SW480 (cell line): ENCODE measurements around the gene CCDC92B.
"Not testable (repeated sequence)": the region's sequence is repeated elsewhere in the genome, so short reads cannot be mapped to it uniquely, and the experiment has no call there.

Source experiments
- DNase-seq: peaks from one replicate; pipeline ENCODE4 v3.0.0-alpha.2; 2016; ENCODE audit warnings: low spot score

Gene CCDC92B

DNA sequence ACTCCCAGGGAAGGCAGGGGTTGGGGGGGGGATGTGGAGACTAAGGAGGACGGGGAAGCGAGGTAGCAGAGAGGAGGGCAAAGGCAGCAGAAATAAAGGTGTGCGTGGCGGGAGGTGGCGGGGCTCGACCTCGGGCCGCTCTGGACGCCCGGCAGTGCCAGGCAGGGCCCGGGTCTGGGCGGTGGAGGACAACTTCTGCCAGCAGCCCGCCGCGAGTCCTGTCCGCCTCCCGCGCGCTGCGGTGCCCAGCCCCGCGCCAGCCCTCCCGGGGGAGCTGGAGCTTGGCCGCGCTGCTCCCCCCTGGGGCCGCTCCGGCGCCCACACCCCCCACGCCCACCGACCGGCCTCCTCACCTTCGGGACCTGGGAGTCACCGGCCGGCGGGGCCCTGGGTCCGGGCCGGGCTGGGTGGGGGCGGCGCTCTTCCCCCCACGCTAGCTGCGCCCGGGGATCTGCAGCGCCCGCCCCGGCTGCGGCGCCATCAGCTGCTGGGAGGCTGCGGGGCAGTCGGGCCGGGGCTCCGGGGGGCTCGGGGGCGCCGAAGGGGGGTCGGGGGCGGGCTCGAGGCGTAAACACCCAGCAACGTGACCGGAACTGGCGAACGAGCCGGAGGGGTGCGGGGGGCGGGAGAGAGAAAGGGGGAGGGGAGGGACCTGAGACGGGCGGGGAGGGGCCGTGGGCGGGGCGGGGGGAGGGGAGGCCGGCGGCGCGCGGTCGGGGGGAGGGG, at the start of gene CCDC92B:
CCDC92B (minus strand) TSS at position 595 of the 726 bp plus-strand sequence. CDS start 14,507 bp downstream, outside the sequence.
- no peak for DNase-seq

DNA sequence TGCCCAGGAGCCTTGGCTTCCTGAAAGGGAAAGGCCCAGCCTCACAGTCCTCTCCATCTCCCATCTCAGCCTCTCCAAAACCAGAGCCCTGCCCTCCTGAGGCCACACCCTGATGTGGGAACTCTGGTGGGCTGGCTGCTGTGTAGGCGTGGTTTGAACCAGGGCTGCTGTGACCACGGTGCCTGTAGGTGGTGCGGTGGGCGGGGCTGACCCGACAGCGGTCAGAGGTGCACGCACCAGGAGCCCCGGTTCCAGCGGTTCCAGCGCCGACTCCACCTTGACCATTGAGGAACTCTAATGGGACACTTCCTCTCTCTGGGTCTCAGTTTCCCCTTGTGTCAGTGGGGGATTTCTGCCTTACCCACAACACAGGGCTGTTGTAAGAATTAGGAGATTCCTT, 49.2 kb upstream of the CCDC92B start:
- DNase-seq, result peak; percentile 49

DNA sequence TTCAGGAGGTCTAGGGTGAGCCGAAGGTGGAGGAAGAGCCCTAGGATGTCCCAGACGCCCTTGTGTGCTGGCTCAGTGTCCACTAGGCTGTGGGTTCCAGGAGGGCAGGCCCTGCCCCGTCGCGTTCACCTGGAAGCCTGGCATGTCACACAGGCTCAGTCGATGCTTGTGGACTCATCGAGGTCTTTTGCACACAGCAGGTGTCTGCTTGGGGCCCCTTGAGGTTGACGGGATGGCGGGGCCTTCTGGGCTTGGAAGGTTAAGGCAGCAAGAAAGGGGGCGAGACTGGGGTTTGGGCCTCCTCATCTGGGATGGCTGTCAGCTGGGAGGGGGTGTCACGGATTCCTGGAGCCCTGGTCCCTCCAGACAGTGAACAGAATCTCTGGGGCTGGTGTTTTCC, 48.7 kb upstream of the CCDC92B start:
- no peak for DNase-seq

DNA sequence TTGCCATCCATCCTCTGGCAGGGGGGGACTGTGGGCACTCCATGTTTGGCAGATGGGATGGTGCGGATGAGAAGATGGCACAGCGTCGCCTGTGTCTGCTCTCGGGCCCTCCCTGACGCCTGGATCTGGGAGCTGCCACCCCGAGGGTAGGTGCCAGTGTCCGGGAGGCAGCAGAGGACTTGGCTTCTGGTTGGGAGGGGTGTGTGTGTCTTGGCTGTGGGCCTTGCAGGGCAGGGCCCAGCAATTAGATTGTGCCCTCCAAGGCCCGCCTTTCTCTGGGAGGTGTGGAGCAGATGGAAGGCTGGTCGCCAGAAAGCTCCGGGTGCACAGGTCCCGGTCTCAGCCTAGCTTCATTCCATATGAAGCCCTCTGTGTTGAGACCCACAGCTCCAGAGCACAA, 48.2 kb upstream of the CCDC92B start:
- no peak for DNase-seq

DNA sequence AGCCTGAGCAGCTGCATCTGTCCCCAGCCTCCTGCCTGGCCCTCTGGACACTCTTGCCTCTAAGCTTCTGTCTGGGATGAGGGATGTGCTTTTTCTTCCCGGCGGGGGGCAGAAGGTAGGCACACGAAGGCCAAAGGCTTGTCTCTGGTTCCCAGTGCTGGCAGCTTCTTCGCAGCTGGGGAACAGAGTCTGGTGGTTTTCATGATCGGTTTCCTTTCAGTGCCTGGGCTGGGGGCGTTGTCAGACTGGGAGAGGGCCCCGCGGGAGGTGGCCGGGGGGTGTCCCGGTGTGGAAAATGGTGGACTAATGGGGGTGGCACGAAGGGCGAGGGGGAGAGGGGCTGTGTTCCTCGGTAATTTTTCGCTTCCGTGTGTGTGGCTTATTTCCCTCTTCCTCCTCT, 47.8 kb upstream of the CCDC92B start:
- DNase-seq, result no peak

DNA sequence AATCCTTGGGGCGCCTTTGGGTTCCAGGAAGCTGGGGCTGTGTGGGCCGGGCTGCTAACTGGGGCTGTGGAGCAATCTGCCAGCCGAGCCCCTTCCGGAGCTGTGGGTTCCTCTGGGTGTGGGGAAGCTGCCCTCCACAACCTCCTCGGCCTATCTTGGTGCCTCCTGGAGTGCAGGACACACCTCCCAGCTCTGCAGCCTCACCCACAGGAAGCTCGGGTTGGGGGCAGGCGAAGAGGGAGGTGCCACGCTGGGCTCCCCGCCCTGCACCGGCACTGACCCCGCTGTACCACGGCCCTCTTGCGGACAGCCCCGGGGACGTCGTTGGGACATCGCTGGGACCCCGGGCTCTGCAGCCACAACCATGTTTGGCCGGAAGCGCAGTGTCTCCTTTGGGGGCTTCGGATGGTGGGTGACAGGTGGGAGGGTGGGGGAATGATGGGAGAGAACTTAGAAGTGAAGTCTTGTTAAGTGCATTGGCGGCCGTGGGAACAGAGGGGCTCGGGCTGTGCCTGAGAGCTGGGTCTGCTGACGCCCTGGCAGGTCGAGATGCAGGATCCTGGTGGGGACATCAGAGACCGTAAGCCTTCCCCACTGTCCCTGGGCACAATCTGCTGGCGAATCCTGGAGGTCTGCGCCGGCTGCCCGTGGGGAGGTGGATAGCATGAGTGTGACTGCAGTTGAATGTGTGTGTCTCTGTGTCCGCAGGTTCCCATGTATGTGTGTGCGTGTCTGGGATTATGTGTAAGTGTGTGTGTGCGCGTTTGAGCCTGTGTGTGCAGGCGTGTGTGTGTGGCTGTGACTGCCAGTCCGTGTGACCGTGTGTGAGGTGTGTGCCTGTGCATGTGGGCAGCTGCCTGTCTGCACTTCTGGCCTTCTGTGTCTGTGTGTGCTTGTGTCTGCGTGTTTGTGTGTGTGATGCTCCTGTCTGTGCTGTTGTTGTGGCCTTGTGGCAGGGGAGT, 47.0 kb upstream of the CCDC92B start, which contains the start of gene RAP1GAP2:
RAP1GAP2 (plus strand) TSS at position 275 of the 962 bp plus-strand sequence; CDS start at position 365, 90 bp downstream.
- no peak for DNase-seq

DNA sequence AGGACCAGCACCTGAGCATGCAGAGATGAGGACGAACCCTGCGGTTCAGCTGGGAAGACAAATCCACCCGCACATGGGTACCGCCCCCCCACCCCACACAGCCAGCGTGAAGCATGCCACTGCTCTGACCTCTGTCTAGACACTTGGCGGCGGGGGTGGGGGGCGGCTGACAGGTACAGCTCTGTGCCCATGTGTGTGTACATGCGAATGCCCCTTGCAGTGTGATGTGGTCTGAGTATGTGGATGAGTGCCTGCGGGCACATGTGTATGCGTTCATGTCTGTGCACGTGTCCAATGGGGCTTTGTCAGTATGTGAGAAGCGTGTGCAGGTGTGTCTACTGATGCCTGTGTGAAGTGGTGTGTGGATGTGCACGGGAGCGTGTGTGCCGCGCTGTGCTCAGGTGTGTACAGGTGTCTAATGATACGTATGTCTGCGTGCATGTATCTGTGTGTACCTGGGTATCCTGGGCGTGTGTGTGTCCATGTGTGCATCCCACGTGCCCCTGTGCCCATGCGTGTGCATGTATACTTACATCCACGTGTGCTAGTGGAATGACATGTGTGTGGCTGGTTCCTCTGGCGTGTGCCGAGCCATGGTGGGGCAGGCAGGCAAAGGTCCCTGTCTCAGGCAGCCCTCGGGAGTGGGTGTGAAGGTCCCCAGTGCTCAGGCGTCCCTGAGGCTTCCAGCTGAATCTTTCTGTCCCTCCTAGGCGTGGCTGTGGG, 46.1 kb upstream of the CCDC92B start:
- DNase-seq, result no peak

DNA sequence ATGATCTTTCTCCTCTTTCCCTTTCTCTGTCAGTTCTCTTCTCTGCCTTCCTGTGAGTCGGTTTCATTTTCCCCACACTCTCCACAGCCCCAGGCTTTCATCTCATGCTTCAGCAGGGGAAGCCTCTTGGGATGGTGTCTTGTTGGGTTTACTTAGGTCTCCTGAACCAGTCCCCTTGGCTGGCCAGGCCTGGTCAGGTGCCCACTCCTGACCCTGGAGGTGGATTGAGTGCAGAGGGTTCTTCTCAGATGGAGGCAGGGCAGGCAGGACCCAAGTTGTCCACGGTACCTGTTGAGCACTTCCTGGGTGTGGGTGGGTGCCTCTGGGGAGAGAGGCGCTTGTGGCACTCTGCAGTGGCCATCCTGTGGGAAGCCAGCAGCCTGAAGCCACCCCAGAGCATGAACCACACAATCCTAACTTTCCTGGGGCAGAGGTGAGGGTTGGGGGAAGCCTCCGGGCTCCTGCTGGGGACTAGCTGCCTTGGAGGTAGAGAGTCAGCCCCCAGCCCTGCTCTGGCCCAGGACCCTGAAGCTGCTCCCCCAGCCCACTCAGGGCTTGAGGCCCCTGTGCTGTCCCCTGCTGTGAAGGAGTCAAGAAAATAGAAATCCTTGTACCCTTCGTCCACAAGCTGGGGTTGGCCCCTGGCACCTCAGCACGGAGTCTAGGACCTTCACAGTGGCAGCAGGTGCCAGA, 44.8 kb upstream of the CCDC92B start:
- no peak for DNase-seq

DNA sequence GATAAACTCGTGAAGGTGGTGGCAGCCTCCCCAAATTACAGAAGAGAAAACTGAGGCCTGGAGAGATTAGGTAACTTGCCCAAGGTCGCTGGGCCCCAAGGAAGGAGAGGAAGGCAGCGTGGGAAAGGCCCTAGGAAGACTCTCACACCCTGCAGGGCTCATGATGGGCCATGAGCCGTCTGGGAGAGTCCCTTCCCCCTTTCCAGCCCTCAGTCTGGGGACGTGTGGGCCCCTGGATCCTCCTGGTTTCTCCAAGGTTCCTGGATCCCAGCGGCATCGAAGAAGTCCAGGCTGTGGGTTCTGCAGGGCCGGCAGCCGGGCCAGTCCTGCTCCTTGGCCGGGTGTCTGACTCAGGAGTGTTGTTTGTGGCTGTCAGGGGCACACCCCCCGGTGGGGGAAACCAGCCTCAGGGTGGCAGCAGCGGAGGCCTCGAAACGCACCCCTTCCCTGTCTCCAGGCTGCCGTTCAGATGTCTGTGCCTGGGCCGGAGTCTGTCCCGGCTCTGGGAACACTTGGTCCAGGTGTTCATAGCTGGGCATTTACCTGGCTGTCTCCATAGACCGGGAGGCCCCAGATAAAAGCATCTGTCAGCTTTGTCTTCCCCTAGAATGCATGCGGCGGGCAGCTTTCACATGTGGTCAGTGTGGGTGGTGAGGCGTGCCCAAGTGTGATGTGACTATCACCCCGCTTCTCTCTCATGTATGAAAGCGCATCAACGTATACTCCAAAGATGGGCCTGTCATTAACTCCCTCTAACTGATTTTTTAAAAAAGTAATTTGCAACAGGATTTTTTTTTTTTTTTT, 43.1 kb upstream of the CCDC92B start:
- peak; percentile 88 for DNase-seq

DNA sequence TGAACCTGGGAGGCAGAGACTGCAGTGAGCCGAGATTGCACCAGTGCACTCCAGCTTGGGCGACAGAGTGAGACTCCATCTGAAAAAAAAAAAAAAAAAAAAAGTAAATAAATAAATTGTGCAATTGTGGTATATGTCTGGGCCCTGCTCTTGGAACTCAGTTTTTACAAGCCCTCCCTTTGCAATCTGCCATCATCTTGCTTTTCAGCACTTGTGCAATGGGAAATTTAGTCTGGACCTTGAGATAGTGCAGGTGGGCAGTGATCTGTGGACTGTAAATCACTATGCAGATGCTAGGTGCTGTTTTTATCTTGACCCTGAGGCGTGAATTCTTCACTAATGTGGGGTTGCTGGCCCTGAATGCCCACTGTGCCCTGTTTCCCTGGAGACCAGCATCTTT, 40.2 kb upstream of the CCDC92B start:
- no peak for DNase-seq

DNA sequence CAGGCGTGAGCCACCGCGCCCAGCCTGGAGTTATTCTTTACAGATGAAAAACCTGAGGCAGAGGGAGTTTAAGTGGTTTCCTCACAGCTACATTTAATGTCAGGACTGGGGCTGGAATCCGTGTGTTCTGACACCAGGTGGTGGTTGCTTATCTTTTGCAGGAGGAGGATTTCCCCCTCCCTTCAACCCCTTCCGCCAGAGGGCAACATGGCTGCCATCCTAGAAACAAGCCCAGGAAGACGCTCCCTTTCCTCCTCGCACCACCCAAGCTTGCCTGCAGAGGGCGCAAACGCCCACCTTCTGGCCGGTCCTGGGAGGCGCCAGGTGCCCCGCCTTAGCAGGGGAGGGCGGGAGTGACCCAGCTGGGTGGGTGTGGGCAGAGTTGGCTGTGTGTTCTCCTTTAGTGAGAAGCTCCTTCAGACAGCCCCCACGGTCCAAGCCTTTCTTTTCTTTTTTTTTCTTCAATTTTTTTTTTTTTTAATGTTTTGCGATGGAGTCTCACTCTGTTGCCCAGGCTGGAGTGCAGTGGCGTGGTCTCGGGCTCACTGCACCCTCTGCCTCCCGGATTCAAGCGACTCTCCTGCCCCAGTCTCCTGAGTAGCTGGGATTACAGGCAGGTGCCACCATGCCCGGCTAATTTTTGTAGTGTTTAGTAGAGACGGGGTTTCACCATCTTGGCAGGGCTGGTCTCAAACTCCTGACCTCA, 36.9 kb upstream of the CCDC92B start:
- DNase-seq, result peak; percentile 78

DNA sequence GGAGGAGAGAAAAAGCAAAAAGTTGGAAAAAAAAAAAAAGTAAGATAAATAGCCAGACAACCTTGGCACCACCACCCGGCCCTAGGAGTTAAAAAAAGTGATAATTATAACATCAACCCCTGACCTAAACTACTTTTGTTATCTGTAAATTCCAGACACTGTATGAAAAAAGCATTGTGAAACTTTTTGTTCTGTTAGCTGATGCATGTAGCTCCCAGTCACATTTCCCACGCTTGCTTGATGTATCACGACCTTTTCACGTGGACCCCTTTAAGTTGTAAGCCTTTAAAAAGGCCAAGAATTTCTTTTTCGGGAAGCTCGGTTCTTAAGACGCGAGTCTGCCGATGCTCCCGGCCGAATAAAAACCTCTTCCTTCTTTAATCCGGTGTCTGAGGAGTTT, 35.9 kb upstream of the CCDC92B start:
- DNase-seq, result not testable (repeated sequence)

DNA sequence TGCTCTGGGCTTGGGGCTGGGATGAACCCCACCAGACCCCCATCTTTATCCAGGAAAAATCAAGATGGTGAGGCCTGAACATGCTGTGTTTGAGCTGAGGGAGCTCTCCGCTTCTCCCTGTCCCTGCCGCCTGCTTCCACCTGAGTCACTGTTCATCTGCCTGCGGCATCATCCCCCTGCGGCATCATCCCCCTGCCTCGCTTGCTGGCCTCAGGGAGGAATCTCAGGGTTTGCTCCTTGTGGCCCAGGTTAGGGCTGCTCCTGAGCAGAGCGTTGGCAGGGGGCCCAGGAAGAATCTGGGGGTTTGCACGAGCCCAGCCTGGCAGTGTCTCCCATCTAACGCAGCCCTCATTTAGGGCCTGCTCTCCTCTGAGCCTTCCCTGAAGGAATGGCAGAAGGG, 35.4 kb upstream of the CCDC92B start:
- DNase-seq, result no peak

DNA sequence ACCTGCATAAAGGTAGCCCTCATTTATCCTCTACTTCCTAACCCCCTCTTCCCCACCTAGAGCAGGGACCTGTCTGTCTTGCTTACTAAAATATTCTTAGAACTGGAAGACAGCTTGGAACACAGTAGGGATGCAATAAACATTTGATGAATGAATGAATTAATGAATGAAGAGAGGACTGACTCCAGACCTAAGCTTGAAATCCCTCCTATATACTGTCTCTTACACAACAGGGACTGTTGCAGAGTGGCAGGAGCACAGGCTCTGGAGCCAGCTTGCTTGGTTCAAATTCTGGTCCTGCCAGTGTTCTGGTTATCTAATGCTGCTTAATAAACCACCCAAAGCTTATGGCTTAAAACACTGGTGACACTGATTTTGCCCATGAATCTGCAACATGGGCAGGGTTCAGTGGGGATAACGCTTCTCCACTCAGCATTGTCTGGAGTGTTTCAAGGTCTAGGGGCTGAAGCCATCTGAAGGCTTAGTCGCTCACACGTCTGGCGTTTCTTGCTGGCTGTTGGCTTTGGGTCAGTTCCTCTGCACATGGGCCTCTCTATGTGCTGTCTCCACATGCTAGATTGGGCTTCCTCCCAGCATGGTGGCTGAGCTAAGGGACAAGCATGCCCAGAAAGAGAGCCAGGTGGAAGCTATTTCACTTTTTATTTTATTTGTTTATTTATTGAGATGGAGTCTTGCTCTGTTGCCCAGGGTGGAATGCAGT, 34.0 kb upstream of the CCDC92B start:
- no peak for DNase-seq

DNA sequence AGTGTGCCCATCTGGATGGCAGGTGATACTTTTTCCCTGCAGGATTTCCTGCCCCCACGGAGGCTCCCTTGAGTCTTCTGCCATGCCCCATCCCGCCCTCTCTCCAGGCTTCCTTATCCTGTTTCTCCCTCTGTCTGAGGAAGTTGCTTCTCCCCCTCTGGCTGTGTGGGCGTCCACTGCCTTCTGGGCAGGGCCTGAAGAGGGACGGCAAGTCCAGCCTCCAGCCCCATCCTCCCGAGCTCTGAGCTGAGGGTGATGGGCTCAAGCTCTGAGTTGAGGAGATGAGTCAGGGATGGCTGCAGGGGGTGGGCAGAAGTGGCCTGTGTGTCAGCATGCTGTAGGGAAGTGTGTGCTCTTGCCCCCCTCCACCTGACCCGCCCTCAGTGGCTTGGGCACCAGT, 32.6 kb upstream of the CCDC92B start:
- no peak for DNase-seq

DNA sequence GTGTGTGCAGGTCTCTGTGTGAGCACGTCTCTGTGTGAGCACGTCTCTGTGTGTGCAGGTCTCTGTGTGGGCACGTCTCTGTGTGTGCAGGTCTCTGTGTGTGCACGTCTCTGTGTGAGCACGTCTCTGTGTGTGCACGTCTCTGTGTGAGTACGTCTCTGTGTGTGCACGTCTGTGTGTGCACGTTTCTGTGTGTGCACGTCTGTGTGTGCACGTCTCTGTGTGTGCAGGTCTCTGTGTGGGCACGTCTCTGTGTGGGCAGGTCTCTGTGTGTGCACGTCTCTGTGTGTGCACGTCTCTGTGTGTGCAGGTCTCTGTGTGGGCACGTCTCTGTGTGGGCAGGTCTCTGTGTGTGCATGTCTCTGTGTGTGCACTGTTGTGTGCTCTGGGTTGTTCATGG, 32.1 kb upstream of the CCDC92B start:
- not testable (repeated sequence) for DNase-seq

DNA sequence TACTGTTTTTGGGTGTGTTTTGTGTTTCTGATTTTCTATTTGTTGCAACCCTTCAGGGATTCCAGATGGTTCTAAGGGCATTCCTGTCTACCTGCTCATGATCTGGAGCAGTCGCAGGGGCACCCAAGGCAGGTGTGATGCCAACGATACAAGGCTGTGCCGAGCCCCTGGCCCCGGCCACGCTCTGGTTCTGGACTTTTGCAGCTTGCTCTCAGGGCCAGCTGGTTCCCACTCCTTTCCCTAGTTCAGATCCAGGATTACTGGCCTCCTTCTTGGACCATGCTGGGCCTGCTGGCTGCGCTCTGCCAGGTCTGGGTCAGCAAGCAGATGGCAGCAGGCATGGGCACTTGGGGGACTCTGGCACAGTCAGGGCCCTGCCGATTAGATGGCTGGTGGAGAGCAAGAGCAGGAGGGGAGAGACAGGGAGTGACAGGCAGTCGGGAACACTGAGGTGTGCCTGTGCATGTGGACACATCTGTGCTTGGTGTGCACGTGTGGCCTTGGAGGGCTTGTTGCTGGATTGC, 31.5 kb upstream of the CCDC92B start:
- no peak for DNase-seq

DNA sequence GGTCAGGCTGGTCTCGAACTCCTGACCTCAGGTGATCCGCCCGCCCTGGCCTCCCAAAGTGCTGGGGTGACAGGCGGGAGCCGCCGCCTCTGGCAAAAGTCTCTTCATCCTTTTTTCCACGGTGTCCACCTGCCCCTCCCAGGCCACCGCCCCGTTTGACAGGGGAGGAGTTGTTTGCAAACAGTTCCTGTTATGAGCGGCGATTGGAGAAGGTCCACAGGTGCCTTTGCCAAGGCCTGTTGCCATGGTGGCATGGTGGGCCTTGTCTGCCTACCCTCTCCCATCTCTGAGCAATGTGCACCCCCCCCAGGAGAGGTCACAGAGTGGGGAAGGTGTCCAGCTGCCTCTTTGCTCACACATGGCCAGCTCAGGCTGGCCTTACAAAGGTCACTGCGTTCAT, 30.8 kb upstream of the CCDC92B start:
- no peak for DNase-seq

DNA sequence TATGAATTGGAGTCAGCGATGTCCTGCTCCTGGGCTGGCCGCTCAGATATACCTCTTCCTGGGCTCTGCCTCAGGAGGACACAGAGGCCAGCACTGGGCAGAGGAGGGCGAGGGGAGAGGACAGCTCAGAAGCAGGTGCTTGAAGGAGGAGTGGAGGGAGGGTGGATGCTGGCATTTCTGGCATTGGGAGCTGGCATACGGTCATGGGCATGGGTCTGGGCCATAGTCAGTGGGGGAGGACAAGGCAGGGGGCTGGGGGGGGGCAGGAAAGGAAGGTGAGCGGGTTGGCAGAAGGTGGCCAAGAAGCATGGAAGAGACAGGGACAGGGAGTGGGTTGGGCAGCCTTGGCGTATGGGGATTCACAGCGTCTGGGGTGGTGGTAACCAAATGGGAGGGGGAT, 30.1 kb upstream of the CCDC92B start:
- no peak for DNase-seq
